Esophagus muscularis mucosa (tissue), 4 donors: ENCODE results near the gene CD37.

Experiments used
- EP300 ChIP-seq: sonication (generic); formaldehyde crosslinking; IDR thresholded peaks from one replicate; pipeline ENCODE4 v1.6.1; 2017; ENCODE audit warnings: antibody characterized with exemption
- POLR2A ChIP-seq: fragments of 450-650 bp; IDR thresholded peaks from one replicate; pipeline ENCODE4 v1.6.1; 2017; ENCODE audit warnings: antibody characterized with exemption, moderate library complexity, mild to moderate bottlenecking, low read depth
- POLR2AphosphoS5 ChIP-seq, 2 donors: sonication (generic); formaldehyde crosslinking; IDR thresholded peaks; one replicate each; pipeline ENCODE4 v1.6.1; 2017; ENCODE audit warnings: antibody characterized with exemption in 2 of 2
- TF ChIP-seq, protein P1 (sequence below), 3 experiments: fragments of 200-600 bp in 2 of 3; fragments of 450-650 bp in 1 of 3; sonication (generic) in 2 of 3; IDR thresholded peaks; one replicate each; pipeline ENCODE4 v1.5.1; 2017 to 2019; ENCODE audit warnings: antibody characterized with exemption in 3 of 3, mild to moderate bottlenecking in 2 of 3, moderate library complexity in 1 of 3

DNA sequence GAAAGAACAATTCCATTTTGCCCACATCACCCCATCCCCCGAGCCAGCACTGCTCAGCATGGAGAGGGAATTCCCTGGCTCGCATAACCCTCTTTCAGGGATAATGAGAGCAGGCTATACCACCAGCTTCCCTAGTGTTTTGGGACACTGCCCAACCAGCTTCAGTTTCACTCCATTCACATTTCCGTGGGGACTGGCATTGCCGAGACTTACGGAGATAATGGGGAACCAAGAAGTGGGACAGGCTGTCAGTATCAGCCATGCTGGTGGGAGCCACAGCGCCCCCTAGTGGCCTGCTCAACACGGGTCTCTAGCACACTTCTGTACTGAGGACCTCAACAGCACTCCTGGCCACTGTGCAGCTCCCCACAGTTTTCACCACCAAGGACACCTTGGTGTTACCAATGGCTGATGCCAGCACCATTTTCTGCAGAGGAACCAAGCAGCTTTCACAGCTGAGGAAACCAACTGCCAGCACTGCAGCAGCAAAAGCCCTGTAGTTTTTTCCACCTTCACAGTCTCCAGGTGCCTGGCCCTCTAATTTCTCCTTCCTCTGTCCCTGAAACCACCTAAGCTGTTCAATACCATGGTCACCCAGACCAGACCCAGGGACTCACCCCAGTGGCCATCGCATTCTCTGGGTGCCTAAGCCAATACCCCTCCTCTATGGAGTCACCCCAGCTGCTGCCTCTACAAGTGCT lies 33.9 kb upstream of the CD37 start:
- TF ChIP-seq, protein P1, sequence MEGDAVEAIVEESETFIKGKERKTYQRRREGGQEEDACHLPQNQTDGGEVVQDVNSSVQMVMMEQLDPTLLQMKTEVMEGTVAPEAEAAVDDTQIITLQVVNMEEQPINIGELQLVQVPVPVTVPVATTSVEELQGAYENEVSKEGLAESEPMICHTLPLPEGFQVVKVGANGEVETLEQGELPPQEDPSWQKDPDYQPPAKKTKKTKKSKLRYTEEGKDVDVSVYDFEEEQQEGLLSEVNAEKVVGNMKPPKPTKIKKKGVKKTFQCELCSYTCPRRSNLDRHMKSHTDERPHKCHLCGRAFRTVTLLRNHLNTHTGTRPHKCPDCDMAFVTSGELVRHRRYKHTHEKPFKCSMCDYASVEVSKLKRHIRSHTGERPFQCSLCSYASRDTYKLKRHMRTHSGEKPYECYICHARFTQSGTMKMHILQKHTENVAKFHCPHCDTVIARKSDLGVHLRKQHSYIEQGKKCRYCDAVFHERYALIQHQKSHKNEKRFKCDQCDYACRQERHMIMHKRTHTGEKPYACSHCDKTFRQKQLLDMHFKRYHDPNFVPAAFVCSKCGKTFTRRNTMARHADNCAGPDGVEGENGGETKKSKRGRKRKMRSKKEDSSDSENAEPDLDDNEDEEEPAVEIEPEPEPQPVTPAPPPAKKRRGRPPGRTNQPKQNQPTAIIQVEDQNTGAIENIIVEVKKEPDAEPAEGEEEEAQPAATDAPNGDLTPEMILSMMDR (IDR thresholded peaks at IDR 0.05), result peak; percentile 54 to 74 (median 67)
- TF ChIP-seq EP300 (no peak), POLR2A (no peak), POLR2AphosphoS5 (IDR thresholded peaks at IDR 0.05) (no peak)
